Activated T-cell treated with anti-CD3 and anti-CD28 coated beads, Interleukin-2, amount 50 U/mL, for 48 hours (primary cell): ENCODE data around the gene TNFRSF1B.
A peak's percentile ranks its signal among the peaks of the same experiment; 100 is the strongest.
"Not testable (repeated sequence)": the region's sequence is repeated elsewhere in the genome, so short reads cannot be mapped to it uniquely, and the experiment has no call there.

Experiments used
- DNase-seq, 2 experiments: peaks; one replicate each; pipeline ENCODE4 v3.0.0-alpha.2; 2020

The TNFRSF1B gene

GRCh38 chr1:12224092-12224491 is 57.3 kb downstream of the TNFRSF1B start:
- DNase-seq: not testable (repeated sequence)

DNA sequence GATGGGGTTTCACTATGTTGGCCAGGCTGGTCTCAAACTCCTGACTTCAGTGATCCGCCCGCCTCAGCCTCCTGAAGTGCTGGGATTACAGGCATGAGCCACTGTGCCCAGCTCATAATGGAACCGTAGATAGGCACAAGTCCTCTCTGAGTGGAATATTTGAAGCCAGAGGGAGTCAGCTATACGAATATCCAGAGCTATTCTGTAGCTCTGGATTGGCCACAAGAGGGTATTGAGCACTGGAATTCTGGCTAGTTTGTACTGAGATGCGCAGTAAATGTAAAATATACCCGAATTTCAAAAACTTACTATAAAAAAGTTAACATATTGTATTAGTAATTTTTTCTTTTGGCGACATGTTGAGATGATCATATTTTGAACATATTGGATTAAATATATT is 62.2 kb downstream of the TNFRSF1B start:
- DNase-seq: no peak

GRCh38 chr1:12229386-12229834 is 62.6 kb downstream of the TNFRSF1B start:
- DNase-seq: no peak

DNA sequence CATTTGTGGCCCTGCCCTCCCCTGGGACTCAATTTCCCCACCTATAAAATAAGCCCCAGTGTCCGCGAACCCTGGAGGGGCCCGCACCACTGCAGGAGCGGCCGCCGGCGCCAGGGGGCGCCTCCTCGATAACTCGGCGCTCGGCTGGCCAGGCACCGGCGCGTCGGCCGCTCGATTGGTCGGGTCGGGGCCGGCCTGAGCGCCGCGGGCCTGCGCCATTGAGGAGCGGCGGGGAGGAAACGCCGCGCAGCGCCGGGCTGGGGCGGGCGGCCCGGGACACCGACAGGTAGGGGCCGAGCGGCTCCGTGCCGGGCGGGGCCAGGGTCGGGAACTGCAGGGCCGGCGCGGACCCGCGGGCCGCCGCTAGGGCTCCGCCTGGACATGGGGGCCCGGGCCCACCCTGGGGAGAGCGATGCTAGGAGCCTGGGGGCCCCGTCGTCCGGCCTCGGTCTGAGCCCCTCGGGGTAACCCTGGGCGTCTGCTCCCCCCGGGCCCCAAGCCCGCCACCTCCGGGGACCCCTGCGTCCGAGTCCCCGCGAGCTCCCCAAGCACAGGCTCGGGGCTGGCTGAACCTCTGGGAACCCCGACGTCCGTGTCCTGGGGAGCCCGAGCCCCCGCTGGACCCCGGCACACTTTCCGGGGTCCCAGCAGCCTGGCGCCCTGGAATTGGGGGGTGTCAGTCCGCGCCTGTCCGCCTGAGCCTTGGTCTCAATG is 63.2 kb downstream of the TNFRSF1B start, which contains the start of gene VPS13D:
TSS of gene VPS13D (plus strand) at position 196 of the 714 bp plus-strand sequence. CDS start 4,237 bp downstream, outside the sequence.
- peak; percentile 90 to 91 for DNase-seq

GRCh38 chr1:12230549-12231275 is 63.9 kb downstream of the TNFRSF1B start:
- peak; percentile 34 to 37 for DNase-seq

GRCh38 chr1:12231276-12231595 is 64.4 kb downstream of the TNFRSF1B start:
- DNase-seq: no peak

GRCh38 chr1:12232221-12232620 is 65.4 kb downstream of the TNFRSF1B start:
- DNase-seq: peak in 1 of 2 experiments; percentile 22

DNA sequence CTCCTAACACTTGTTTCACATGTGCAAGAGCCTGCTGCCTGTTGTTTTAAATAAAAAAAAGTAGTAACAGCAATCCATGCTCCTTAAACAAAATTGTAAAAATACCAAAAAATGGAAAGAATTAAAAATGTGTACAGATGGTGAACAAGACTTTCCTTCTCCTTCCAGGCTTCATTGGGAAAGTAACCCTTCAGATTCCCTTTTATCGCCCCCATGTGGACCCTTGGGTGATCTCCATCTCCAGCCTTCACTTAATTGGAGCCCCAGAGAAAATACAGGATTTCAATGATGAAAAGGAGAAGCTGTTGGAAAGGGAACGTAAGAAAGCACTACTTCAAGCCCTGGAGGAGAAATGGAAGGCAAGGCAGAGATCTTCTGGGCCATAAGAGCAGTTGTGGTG is 77.3 kb downstream of the TNFRSF1B start:
- DNase-seq: peak; percentile 24 to 28

- DNase-seq: no peak
These were observed 77.8 kb downstream of the TNFRSF1B start for GRCh38 chr1:12244585-12244984.

- DNase-seq: no peak
These were observed 78.3 kb downstream of the TNFRSF1B start for GRCh38 chr1:12245116-12245515.

GRCh38 chr1:12245733-12246132 is 78.9 kb downstream of the TNFRSF1B start:
- DNase-seq: no peak

DNA sequence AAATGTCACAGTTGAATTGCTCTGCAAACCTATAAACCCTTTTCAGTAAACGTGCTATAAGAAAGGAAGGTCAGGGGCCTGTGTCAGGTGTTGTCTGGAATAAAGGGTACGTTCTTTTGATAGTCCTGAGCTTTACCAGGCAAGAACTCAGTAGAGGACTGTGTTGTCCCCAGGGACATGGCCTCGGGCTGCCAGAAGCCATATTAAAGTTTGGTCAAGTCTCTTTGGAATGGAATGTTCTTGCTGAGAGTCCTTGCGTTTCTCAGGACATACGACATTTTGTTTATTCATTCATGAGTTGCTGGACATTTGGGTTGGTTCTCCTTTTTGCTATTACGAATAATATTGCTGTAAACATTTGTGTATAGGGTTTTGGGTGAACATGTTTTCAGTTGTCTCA is 79.8 kb downstream of the TNFRSF1B start:
- DNase-seq: no peak

GRCh38 chr1:12249181-12249580 is 82.4 kb downstream of the TNFRSF1B start:
- no peak for DNase-seq

- no peak for DNase-seq
These were observed 83.0 kb downstream of the TNFRSF1B start for GRCh38 chr1:12249748-12250147.

DNA sequence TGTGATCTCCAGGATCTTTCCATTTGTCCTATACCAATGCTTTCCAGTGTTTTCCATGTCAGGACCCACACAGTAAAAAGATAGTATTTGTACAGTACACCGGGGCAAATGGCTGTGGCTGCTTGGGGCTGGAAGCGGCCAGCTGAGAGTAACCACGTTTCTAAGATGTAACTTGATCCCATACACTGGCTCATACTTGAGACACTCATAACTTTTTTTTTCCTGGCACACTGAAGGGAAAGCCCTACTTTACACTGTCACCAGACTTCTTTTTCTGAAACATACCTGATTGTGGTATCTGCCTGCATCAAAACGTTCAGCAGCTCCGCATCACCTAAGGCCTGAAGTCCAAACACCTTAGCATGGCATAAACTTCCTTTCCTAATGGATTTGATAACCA is 84.7 kb downstream of the TNFRSF1B start:
- DNase-seq: no peak

DNA sequence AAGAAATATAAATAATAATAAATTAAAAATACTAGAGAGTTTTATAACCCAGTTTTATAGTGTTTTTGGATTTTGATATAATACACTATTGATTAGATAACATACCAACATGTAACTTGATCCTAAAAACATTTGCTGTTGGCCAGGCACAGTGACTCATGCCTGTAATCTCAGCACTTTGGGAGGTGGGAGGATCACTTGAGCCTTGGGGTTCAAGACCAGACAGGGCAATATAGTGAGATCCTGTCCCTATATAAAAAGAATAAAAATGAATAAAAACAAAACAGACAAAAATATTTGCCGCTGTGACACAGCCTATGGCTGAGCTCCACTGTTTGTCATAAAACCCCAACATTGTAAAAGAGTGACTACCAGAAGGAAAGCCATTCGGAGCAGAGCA is 89.1 kb downstream of the TNFRSF1B start:
- DNase-seq: no peak

- no peak for DNase-seq
These were observed 91.5 kb downstream of the TNFRSF1B start for GRCh38 chr1:12258272-12258671.
